Pancreas (tissue), 10 donors: Measurements from ENCODE around the gene RECQL5. TPM values are rescaled to one million over a fixed set of nuclear protein-coding genes. Genes with fewer than 3 reads are reported as not detected.

Experiments used
- ATAC-seq, 4 donors: fragments of 200-7000 bp; cut with Tn5 transposase; one replicate each; pipeline versions ENCODE4 v1.8.0 to v1.9.1; 2020; ENCODE audit warnings: mild to moderate bottlenecking in 4 of 4, moderate library complexity in 4 of 4
- DNase-seq, 6 donors: peaks; one replicate each; pipeline ENCODE4 v3.0.0-alpha.2; 2020
- FAIRE-seq: peaks from 2 replicates; lab custom pipeline; 2012; peaks lifted over from hg19 to GRCh38; lab: Jason Lieb, UNC
- H3K27ac ChIP-seq, 4 donors: fragments of 200-600 bp; sonication (generic); 1 replicate in 3 of 4; 2 replicates in 1 of 4; pipeline versions ENCODE4 v1.5.0 to v1.8.0; 2020
- H3K27me3 ChIP-seq, 4 donors: fragments of 200-600 bp; one replicate each; pipeline ENCODE4 v1.8.0; 2021
- H3K36me3 ChIP-seq, 3 donors: fragments of 200-600 bp; sonication (generic) in 1 of 3; one replicate each; pipeline versions ENCODE4 v1.5.0 to v1.8.0; 2020 to 2021
- H3K4me1 ChIP-seq, 3 donors: fragments of 200-600 bp; one replicate each; pipeline ENCODE4 v1.8.0; 2021
- H3K4me3 ChIP-seq, 4 donors: fragments of 200-600 bp; sonication (generic) in 2 of 4; one replicate each; pipeline versions ENCODE4 v1.5.0 to v1.8.0; 2020 to 2021
- H3K9me3 ChIP-seq, 4 donors: fragments of 200-600 bp; one replicate each; pipeline ENCODE4 v1.8.0; 2021
- CTCF ChIP-seq, 4 donors: fragments of 200-600 bp; sonication (generic) in 3 of 4; IDR thresholded peaks; one replicate each; pipeline versions ENCODE4 v1.5.0 to v1.8.0; 2021; ENCODE audit warnings: antibody characterized with exemption in 4 of 4
- WGBS, 2 donors: extraction: QIAGEN DNeasy Blood & Tissue Kit; methylation state at CpG; one replicate each; pipeline ENCODE4 v1.1.7; 2013; 5-methylcytosine and 5-hydroxymethylcytosine counted together
- intact Hi-C, 3 donors: fragments of 100-400 bp; cut with DNase I; formaldehyde crosslinking; loops; one replicate each; pipeline versions ENCODE4 v1.11.1 to v1.14.2; 2022
- polyA plus RNA-seq, 2 donors: library from polyadenylated mRNA; stranded (reverse); fragments of 200-250 nt; gene quantifications; one replicate each; pipeline ENCODE4 v1.2.3, GENCODE V29; 2013
- total RNA-seq, 6 donors: library from RNA; stranded (reverse); fragmentation: NEBNext Ultra II Directional in 4 of 6; extraction: Animal tissue kit (Norgen Biotek cat#: 25700) in 4 of 6; gene quantifications; one replicate each; pipeline versions ENCODE4 v1.2.1 to v1.2.4, GENCODE V29; 2021 to 2023
- donor health status: healthy with polysubstance abuse.
- donor health status: DM: no; HTN: no; CAD: no; lungs with moderate emphysema.
- donor health status: DM: no; HTN: no; CAD: no.
- donor health status: control.
- donor health status: control.
- donor health status: Bipolar disorder and iron deficiency.
- donor health status: DM: yes; HTN: yes; CAD: no.
- donor health status: DM: no; HTN: no; CAD: no.
- donor health status: DM: no; HTN: no; CAD: no.
- donor health status: DM: yes; HTN: yes; CAD: no.

RECQL5 gene
- total and polyA plus RNA-seq, 8 donors = 8.7 to 65.2 (median 14.9) TPM

GRCh38 chr17:75617675-75618074 lies 49.3 kb downstream of the RECQL5 start:
- Histone ChIP-seq H3K27ac (no peak overlapping the region), H3K4me1 (no peaks in the 10 kb centered on the region), H3K4me3 (no peak overlapping the region), H3K27me3 (no peaks in the 10 kb centered on the region), H3K9me3 (no peaks in the 10 kb centered on the region), H3K36me3 (peaks cover 0 to 4% (median 0%) of the 10 kb centered on the region in 3 donors)
- intact Hi-C loops = no loop called here
- DNase-seq (peak in 1 of 6 donors; percentile 58), FAIRE-seq (no peak), ATAC-seq (no peak)
- 82 to 93% methylated on average over 9 to 11 of the region's 11 CpGs for WGBS, 2 donors
- TF ChIP-seq CTCF (IDR thresholded peaks at IDR 0.05) = no peak

GRCh38 chr17:75617218-75617617 lies 49.7 kb downstream of the RECQL5 start:
- WGBS, 2 donors = 79% methylated on average over 16 of the region's 16 CpGs
- H3K27ac ChIP-seq = no peak overlapping the region
- no peak for TF ChIP-seq CTCF (IDR thresholded peaks at IDR 0.05)
- DNase-seq (no peak), ATAC-seq (no peak), FAIRE-seq (no peak)
- no peaks in the 10 kb centered on the region for H3K4me1 ChIP-seq
- no peak overlapping the region for H3K4me3 ChIP-seq
- peaks cover 0 to 4% (median 0%) of the 10 kb centered on the region in 3 donors for H3K36me3 ChIP-seq
- no peaks in the 10 kb centered on the region for H3K27me3 ChIP-seq
- no peaks in the 10 kb centered on the region for H3K9me3 ChIP-seq
- intact Hi-C loops = no loop called here

- Histone ChIP-seq H3K27ac (no peak overlapping the region), H3K36me3 (peaks cover 0 to 4% (median 0%) of the 10 kb centered on the region in 3 donors), H3K4me3 (no peak overlapping the region), H3K9me3 (no peaks in the 10 kb centered on the region), H3K4me1 (no peaks in the 10 kb centered on the region), H3K27me3 (no peaks in the 10 kb centered on the region)
- peak in 1 of 6 donors; percentile 57 for DNase-seq
- intact Hi-C loops = no loop called here
- FAIRE-seq = no peak
- ATAC-seq = no peak
- 80 to 91% methylated on average over 22 to 24 of the region's 24 CpGs for WGBS, 2 donors
- TF ChIP-seq CTCF (IDR thresholded peaks at IDR 0.05) = no peak
These were observed 50.3 kb downstream of the RECQL5 start for GRCh38 chr17:75616521-75617122.

- FAIRE-seq (no peak), ATAC-seq (no peak), DNase-seq (peak in 1 of 6 donors; percentile 56)
- intact Hi-C loops = no loop called here
- H3K9me3 ChIP-seq = no peaks in the 10 kb centered on the region
- H3K27ac ChIP-seq = no peak overlapping the region
- no peak for TF ChIP-seq CTCF (IDR thresholded peaks at IDR 0.05)
- no peaks in the 10 kb centered on the region for H3K27me3 ChIP-seq
- WGBS, 2 donors = 84 to 89% methylated on average over 11 of the region's 11 CpGs
- H3K4me3 ChIP-seq = no peak overlapping the region
- H3K36me3 ChIP-seq = peaks cover 0 to 4% (median 0%) of the 10 kb centered on the region in 3 donors
- H3K4me1 ChIP-seq = no peaks in the 10 kb centered on the region
These were observed 51.7 kb downstream of the RECQL5 start for GRCh38 chr17:75615301-75615700.

- Histone ChIP-seq H3K4me1 (no peaks in the 10 kb centered on the region), H3K27ac (no peak overlapping the region), H3K4me3 (no peak overlapping the region), H3K36me3 (peaks cover 0 to 4% (median 0%) of the 10 kb centered on the region in 3 donors), H3K27me3 (no peaks in the 10 kb centered on the region), H3K9me3 (no peaks in the 10 kb centered on the region)
- intact Hi-C loops = no loop called here
- FAIRE-seq = no peak
- 72 to 84% methylated on average over 15 to 19 of the region's 19 CpGs for WGBS, 2 donors
- DNase-seq = peak in 1 of 6 donors; percentile 71
- TF ChIP-seq CTCF (IDR thresholded peaks at IDR 0.05) = no peak
- no peak for ATAC-seq
These were observed 52.2 kb downstream of the RECQL5 start for GRCh38 chr17:75614556-75615270.
